ENCODE results near the gene TYMP. TPM values are rescaled to one million over a fixed set of nuclear protein-coding genes. Genes with fewer than 3 reads are reported as not detected.

TYMP gene
- total and polyA plus RNA-seq, 10 of the 15 experiments (the other 5 are each of a cell fraction or from before 2014, with no cell fraction given) = 0.42 to 57.8 (median 24.6) TPM

- POLR2A ChIA-PET = interaction anchor here (1.1 to 2.1 kb wide), 5 partner anchors 10 to 37 kb away, joined by 3 to 15 read pairs (median 6); partner anchors contain the start of genes LMF2, SCO2 and SYCE3
- Histone ChIP-seq H3K4me1 (ENCODE audit: control insufficient read depth, insufficient read depth, low read length) (peaks cover 45% of the 10 kb centered on the region), H3K4me3 (no peak overlapping the region), H3K27ac (ENCODE audit: control insufficient read depth, insufficient read depth) (peak overlapping the region; percentile 45; the same call in 1 of the 2 replicates), H3K9ac (ENCODE audit: control insufficient read depth, insufficient read depth, low read length) (peak overlapping the region; percentile 51; the same call in 1 of the 2 replicates), H2AFZ (ENCODE audit: control insufficient read depth, low read depth, low read length) (no peak overlapping the region), H4K20me1 (ENCODE audit: control insufficient read depth, insufficient read depth) (no peaks in the 10 kb centered on the region), H3K79me2 (ENCODE audit: control insufficient read depth, insufficient read depth, low read length) (peaks cover 5% of the 10 kb centered on the region), H3K27me3 (replicated peaks in 1 of 2; ENCODE audit: control insufficient read depth in 2 of 2, insufficient read depth in 2 of 2, low read length in 1 of 2) (peaks cover 0 to 1% of the 10 kb centered on the region in 2 experiments; a peak in 1 of 4 replicates), H3K9me3 (replicated peaks; ENCODE audit: control insufficient read depth, insufficient read depth, low read length) (no peaks in the 10 kb centered on the region), H3K4me2 (ENCODE audit: control insufficient read depth, insufficient read depth) (peak overlapping the region; percentile 31), H3K36me3 (ENCODE audit: control insufficient read depth in 2 of 2, insufficient read depth in 2 of 2, low read length in 1 of 2) (no peaks in the 10 kb centered on the region)
- in situ Hi-C loops (cut with MboI) (no loop called here), intact Hi-C loops (cut with micrococcal nuclease; ENCODE audit: unreplicated experiment) (loop anchor here (5.0 kb wide), 1 partner anchor 78 kb away; no protein-coding TSS in a partner anchor)
- WGBS (ENCODE audit: insufficient coverage, insufficient replicate concordance, low lambda C conversion rate, missing lambda C conversion rate) = 31% methylated on average over 5 of the region's 5 CpGs
- no peak for ATAC-seq
- peak; percentile 36; the same call in 1 of the 2 replicates for TF ChIP-seq EED (IDR thresholded peaks at IDR 0.05; ENCODE audit: low read depth)
- TF ChIP-seq RELB (IDR thresholded peaks at IDR 0.05; ENCODE audit: low read depth) = no peak; the same call in 1 of the 2 replicates
- DNase-seq (ENCODE audit: low read depth, low spot score) = no peak
- RAD21 ChIA-PET (ENCODE audit: unreplicated experiment) = interaction anchor here (0.9 to 2.6 kb wide), 3 partner anchors 10 to 19 kb away, joined by 3 to 9 read pairs (median 4); partner anchors contain the start of gene SYCE3
- BruUV-seq (replicated peaks) = no TSS peak
- CTCF ChIA-PET = interaction anchor here (0.9 to 2.4 kb wide), 4 partner anchors 13 to 76 kb away, joined by 3 to 13 read pairs (median 5); partner anchors contain the start of genes SCO2 and SYCE3
- SMC1A ChIA-PET (ENCODE audit: uncharacterized antibody, unreplicated experiment) = interaction anchor here (1.1 to 1.5 kb wide), 2 partner anchors 18 to 22 kb away, joined by 3 read pairs; partner anchors contain the start of gene SYCE3
- FAIRE-seq = no peak
Measured at GRCh38 chr22:50544746-50545253, 15.0 kb upstream of the TYMP start.
